Measurements from ENCODE around the gene LMNA. TPM values are rescaled to one million over a fixed set of nuclear protein-coding genes. Genes with fewer than 3 reads are reported as not detected.
"Not testable (repeated sequence)": the region's sequence is repeated elsewhere in the genome, so short reads cannot be mapped to it uniquely, and the experiment has no call there.

Gene LMNA
- total and polyA plus RNA-seq, 3 donors from 2014 or later = 162 to 219 (median 189) TPM

DNA sequence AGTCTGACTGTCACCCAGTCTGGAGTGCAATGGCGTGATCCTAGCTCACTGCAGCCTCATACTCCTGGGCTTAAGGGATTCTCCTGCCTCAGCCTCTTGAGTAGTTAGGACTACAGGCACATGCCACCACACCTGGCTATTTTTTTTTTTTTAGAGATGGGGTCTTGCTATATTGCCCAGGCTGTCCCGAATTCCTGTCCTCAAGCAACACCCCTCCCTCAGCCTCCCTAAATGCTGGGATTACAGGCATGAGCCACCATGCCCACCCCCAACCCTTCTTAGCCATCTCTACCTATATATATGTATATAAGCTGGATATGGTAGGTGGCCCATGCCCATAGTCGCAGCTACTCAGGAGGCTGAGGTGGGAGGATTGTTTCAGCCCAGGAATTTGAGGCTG, 66.0 kb downstream of the LMNA start:
- Histone ChIP-seq H3K36me3 (ENCODE audit: low read depth, missing control alignments) (no peaks in the 10 kb centered on the region), H3K4me1 (no peaks in the 10 kb centered on the region), H3K27me3 (no peaks in the 10 kb centered on the region), H3K4me3 (no peak overlapping the region), H3K27ac (no peak overlapping the region), H3K9me3 (no peaks in the 10 kb centered on the region)
- intact Hi-C loops (cut with DNase I; ENCODE audit: low total_unique reads) = no loop called here
- DNase-seq = no peak
- WGBS, 2 donors = 95 to 100% methylated on average over 3 of the region's 3 CpGs
- TF ChIP-seq, protein P1, sequence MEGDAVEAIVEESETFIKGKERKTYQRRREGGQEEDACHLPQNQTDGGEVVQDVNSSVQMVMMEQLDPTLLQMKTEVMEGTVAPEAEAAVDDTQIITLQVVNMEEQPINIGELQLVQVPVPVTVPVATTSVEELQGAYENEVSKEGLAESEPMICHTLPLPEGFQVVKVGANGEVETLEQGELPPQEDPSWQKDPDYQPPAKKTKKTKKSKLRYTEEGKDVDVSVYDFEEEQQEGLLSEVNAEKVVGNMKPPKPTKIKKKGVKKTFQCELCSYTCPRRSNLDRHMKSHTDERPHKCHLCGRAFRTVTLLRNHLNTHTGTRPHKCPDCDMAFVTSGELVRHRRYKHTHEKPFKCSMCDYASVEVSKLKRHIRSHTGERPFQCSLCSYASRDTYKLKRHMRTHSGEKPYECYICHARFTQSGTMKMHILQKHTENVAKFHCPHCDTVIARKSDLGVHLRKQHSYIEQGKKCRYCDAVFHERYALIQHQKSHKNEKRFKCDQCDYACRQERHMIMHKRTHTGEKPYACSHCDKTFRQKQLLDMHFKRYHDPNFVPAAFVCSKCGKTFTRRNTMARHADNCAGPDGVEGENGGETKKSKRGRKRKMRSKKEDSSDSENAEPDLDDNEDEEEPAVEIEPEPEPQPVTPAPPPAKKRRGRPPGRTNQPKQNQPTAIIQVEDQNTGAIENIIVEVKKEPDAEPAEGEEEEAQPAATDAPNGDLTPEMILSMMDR (IDR thresholded peaks at IDR 0.05) = no peak

DNA sequence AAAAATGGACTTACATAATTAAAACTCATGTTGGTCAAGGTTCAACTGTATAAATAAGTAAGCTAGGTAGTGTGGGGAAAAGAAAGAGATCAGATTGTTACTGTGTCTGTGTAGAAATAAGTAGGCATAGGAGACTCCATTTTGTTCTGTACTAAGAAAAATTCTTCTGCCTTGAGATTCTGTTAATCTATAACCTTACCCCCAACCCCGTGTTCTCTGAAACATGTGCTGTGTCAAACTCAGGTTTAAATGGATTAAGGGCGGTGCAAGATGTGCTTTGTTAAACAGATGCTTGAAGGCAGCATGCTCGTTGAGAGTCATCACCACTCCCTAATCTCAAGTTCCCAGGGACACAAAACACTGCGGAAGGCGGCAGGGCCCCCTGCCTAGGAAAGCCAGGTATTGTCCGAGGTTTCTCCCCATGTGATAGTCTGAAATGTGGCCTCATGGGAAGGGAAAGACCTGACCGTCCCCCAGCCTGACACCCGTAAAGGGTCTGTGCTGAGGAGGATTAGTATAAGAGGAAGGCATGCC, 66.9 kb downstream of the LMNA start:
- H3K4me1 ChIP-seq; H3K9me3 ChIP-seq; H3K27me3 ChIP-seq; H3K4me3 ChIP-seq; H3K27ac ChIP-seq; DNase-seq; intact Hi-C loops (cut with DNase I; ENCODE audit: low total_unique reads); H3K36me3 ChIP-seq (ENCODE audit: low read depth, missing control alignments): not testable (repeated sequence)
- 35 to 48% methylated on average over 8 of the region's 8 CpGs for WGBS, 2 donors

DNA sequence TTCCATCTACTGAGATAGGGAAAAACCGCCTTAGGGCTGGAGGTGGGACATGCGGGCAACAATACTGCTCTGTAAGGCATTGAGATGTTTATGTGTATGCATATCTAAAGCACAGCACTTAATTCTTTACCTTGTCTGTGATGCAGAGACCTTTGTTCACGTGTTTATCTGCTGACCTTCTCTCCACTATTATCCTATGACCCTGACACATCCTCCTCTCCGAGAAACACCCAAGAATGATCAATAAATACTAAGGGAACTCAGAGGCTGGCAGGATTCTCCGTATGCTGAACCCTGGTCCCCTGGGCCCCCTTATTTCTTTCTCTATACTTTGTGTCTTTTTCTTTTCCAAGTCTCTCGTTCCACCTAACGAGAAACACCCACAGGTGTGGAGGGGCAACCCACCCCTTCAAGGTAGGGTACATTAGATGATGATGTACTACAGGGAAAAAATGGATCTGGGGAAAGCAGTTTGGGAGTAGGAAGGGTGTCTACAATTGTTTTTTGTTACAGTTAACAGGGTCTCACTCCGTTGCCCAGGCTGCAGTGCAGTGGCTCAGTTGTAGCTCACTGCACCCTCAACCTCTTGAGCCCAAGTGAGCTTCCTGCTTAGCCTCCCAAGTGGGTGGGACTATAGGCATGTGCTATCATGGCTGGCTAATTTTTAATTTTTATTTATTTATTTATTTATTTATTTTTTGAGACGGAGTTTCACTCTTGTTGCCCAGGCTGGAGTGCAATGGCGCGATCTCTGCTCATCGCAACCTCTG, 67.7 kb downstream of the LMNA start:
- intact Hi-C loops (cut with DNase I; ENCODE audit: low total_unique reads); H3K4me3 ChIP-seq; H3K36me3 ChIP-seq (ENCODE audit: low read depth, missing control alignments); H3K9me3 ChIP-seq; H3K27ac ChIP-seq; H3K4me1 ChIP-seq; DNase-seq; H3K27me3 ChIP-seq: not testable (repeated sequence)
- WGBS, 2 donors = 76 to 79% methylated on average over 12 of the region's 12 CpGs

DNA sequence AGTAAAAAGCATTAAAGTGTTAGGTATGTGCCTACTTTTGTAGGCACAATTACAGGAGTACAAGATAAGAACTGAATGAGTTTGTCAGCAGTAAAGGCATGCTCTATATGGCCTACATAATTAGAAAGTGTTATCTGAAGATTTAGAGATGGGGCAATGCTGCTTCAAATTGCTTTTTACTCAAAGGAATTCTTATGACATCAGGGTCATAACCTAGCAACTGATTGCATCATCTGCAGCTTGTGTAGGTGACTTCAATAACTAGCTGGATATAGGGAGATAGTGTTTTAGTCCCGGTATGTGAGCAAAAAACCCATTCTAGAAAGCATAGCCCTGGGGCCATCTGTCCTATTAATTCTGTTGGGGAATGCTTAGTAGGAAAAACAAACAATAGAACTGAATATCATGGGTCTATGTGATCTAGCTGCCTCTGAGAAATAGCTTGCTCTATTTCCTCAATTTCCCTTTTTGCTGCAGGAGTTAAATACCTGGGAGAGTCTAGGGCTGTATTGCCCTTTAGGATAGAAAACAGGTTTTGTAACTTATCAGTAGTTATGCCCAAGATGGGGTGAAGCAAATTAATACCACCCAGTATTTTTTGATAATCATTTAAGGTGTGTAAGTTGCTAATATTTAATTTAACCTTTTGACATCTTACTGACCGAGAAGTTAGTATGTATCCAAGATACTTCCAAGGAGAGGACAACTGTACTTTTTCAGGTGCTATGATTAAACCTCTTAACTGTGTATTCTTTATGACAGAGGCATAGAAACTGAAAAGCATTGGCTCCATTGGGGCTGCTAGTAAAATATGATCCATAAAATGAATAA, 72.1 kb downstream of the LMNA start:
- H3K27ac ChIP-seq = not testable (repeated sequence)

More for the DNA sequence above, 72.1 kb downstream of the LMNA start:
- DNase-seq; H3K9me3 ChIP-seq; intact Hi-C loops (cut with DNase I; ENCODE audit: low total_unique reads); H3K36me3 ChIP-seq (ENCODE audit: low read depth, missing control alignments); H3K4me3 ChIP-seq; H3K27me3 ChIP-seq; H3K4me1 ChIP-seq: not testable (repeated sequence)
- 84 to 87% methylated on average over 2 of the region's 2 CpGs for WGBS, 2 donors

Other genes starting within 250 kb of the LMNA start
- 10 to 100 TPM; 26.1 to 31.1 TPM for gene RIT1, start 203.4 kb upstream of the LMNA start, total RNA-seq
- gene RIT1, start 203.4 kb upstream of the LMNA start, polyA plus RNA-seq (ENCODE audit: insufficient read depth, low read depth, low replicate concordance) = 25.7 TPM
- gene KHDC4, start 180.3 kb upstream of the LMNA start, total RNA-seq = 10 to 100 TPM; 84.5 to 95.3 TPM
- gene KHDC4, start 180.3 kb upstream of the LMNA start, polyA plus RNA-seq (ENCODE audit: insufficient read depth, low read depth, low replicate concordance) = 45.5 TPM
- 1 to 10 TPM in 1 of 2 donors, under 1 TPM in 1; 0.37 to 1.1 TPM for gene RXFP4, start 173.1 kb upstream of the LMNA start, total RNA-seq
- not detected for gene RXFP4, start 173.1 kb upstream of the LMNA start, polyA plus RNA-seq (ENCODE audit: insufficient read depth, low read depth, low replicate concordance)
- gene ARHGEF2, start 136.2 kb upstream of the LMNA start, total RNA-seq = 100 to 1,000 TPM in 1 of 2 donors, 10 to 100 TPM in 1; 56.6 to 124 TPM
- 88.8 TPM for gene ARHGEF2, start 136.2 kb upstream of the LMNA start, polyA plus RNA-seq (ENCODE audit: insufficient read depth, low read depth, low replicate concordance)
- 100 to 1,000 TPM; 170 to 216 TPM for gene SSR2, start 93.8 kb upstream of the LMNA start, total RNA-seq
- gene SSR2, start 93.8 kb upstream of the LMNA start, polyA plus RNA-seq (ENCODE audit: insufficient read depth, low read depth, low replicate concordance) = 289 TPM
- 10 to 100 TPM; 41.0 to 42.7 TPM for gene UBQLN4, start 60.9 kb upstream of the LMNA start, total RNA-seq
- gene UBQLN4, start 60.9 kb upstream of the LMNA start, polyA plus RNA-seq (ENCODE audit: insufficient read depth, low read depth, low replicate concordance) = 34.4 TPM
- gene LAMTOR2, start 59.9 kb upstream of the LMNA start, total RNA-seq = 10 to 100 TPM; 47.6 to 50.4 TPM
- 55.5 TPM for gene LAMTOR2, start 59.9 kb upstream of the LMNA start, polyA plus RNA-seq (ENCODE audit: insufficient read depth, low read depth, low replicate concordance)
- gene RAB25, start 53.6 kb upstream of the LMNA start, total RNA-seq = 1 to 10 TPM; 1.2 to 2.0 TPM
- gene RAB25, start 53.6 kb upstream of the LMNA start, polyA plus RNA-seq (ENCODE audit: insufficient read depth, low read depth, low replicate concordance) = 2.1 TPM
- 1 to 10 TPM; 2.4 to 3.0 TPM for gene MEX3A, start 32.2 kb upstream of the LMNA start, total RNA-seq
- gene MEX3A, start 32.2 kb upstream of the LMNA start, polyA plus RNA-seq (ENCODE audit: insufficient read depth, low read depth, low replicate concordance) = 0.87 TPM
- 1 to 10 TPM; 4.8 to 8.0 TPM for gene SEMA4A, start 38.9 kb downstream of the LMNA start, total RNA-seq
- 7.7 TPM for gene SEMA4A, start 38.9 kb downstream of the LMNA start, polyA plus RNA-seq (ENCODE audit: insufficient read depth, low read depth, low replicate concordance)
- 10 to 100 TPM; 32.8 to 34.2 TPM for gene SLC25A44, start 79.4 kb downstream of the LMNA start, total RNA-seq
- 32.4 TPM for gene SLC25A44, start 79.4 kb downstream of the LMNA start, polyA plus RNA-seq (ENCODE audit: insufficient read depth, low read depth, low replicate concordance)
- gene PMF1, start 98.3 kb downstream of the LMNA start, total RNA-seq = 10 to 100 TPM; 38.1 to 47.0 TPM
- 32.3 TPM for gene PMF1, start 98.3 kb downstream of the LMNA start, polyA plus RNA-seq (ENCODE audit: insufficient read depth, low read depth, low replicate concordance)
- 1 to 10 TPM; 1.1 to 1.5 TPM for gene BGLAP, start 127.5 kb downstream of the LMNA start, total RNA-seq
- gene BGLAP, start 127.5 kb downstream of the LMNA start, polyA plus RNA-seq (ENCODE audit: insufficient read depth, low read depth, low replicate concordance) = not detected
- 10 to 100 TPM in 1 of 2 donors, 1 to 10 TPM in 1; 8.0 to 10.5 TPM for gene PAQR6, start 133.3 kb downstream of the LMNA start, total RNA-seq
- gene PAQR6, start 133.3 kb downstream of the LMNA start, polyA plus RNA-seq (ENCODE audit: insufficient read depth, low read depth, low replicate concordance) = 3.6 TPM
- gene SMG5, start 168.1 kb downstream of the LMNA start, total RNA-seq = 100 to 1,000 TPM in 1 of 2 donors, 10 to 100 TPM in 1; 82.5 to 100 TPM
- gene SMG5, start 168.1 kb downstream of the LMNA start, polyA plus RNA-seq (ENCODE audit: insufficient read depth, low read depth, low replicate concordance) = 74.5 TPM
- 1 to 10 TPM; 4.6 to 5.3 TPM for gene TMEM79, start 169.6 kb downstream of the LMNA start, total RNA-seq
- gene TMEM79, start 169.6 kb downstream of the LMNA start, polyA plus RNA-seq (ENCODE audit: insufficient read depth, low read depth, low replicate concordance) = 5.3 TPM
- 10 to 100 TPM; 31.8 to 45.7 TPM for gene GLMP, start 181.0 kb downstream of the LMNA start, total RNA-seq
- gene GLMP, start 181.0 kb downstream of the LMNA start, polyA plus RNA-seq (ENCODE audit: insufficient read depth, low read depth, low replicate concordance) = 26.1 TPM
- gene VHLL, start 184.6 kb downstream of the LMNA start, total RNA-seq = 1 to 10 TPM; 1.7 to 1.8 TPM
- gene VHLL, start 184.6 kb downstream of the LMNA start, polyA plus RNA-seq (ENCODE audit: insufficient read depth, low read depth, low replicate concordance) = not detected
- gene CCT3, start 223.6 kb downstream of the LMNA start, total RNA-seq = 100 to 1,000 TPM; 192 to 203 TPM
- gene CCT3, start 223.6 kb downstream of the LMNA start, polyA plus RNA-seq (ENCODE audit: insufficient read depth, low read depth, low replicate concordance) = 302 TPM
- gene TSACC, start 223.8 kb downstream of the LMNA start, total RNA-seq = 100 to 1,000 TPM; 354 to 748 TPM
- gene TSACC, start 223.8 kb downstream of the LMNA start, polyA plus RNA-seq (ENCODE audit: insufficient read depth, low read depth, low replicate concordance) = 1,814 TPM